Hepatocyte (in vitro differentiated cells): ENCODE results near the gene TP53TG5.

ENCODE experiments used
- CTCF ChIP-seq: fragments of 200-600 bp; sonication (generic); IDR thresholded peaks from 2 replicates; pipeline ENCODE4 v1.5.1; 2016; ENCODE audit warnings: antibody characterized with exemption, mild to moderate bottlenecking; ENCODE audit not compliant: poor library complexity
- EZH2 ChIP-seq: fragments of 200-600 bp; sonication (generic); IDR thresholded peaks from 2 replicates; pipeline ENCODE4 v1.6.1; 2016; ENCODE audit warnings: antibody characterized with exemption, mild to moderate bottlenecking, borderline replicate concordance
- EZH2phosphoT487 ChIP-seq: fragments of 200-600 bp; sonication (generic); IDR thresholded peaks from one replicate; pipeline ENCODE4 v1.6.1; 2018; ENCODE audit warnings: antibody characterized with exemption, mild to moderate bottlenecking, low read depth, moderate library complexity; ENCODE audit not compliant: unreplicated experiment, severe bottlenecking

- TF ChIP-seq CTCF (no peak), EZH2 (no peak), EZH2phosphoT487 (no peak)
Measured at GRCh38 chr20:45344168-45344860, 33.8 kb downstream of the TP53TG5 start.
